NT2/D1 (cell line): ENCODE measurements around the gene DOCK1.

Source experiments
- YY1 ChIP-seq: IDR thresholded peaks from 2 replicates; pipeline ENCODE4 v1.6.1; 2011; ENCODE audit not compliant: insufficient read length, insufficient read depth
- ZNF274 ChIP-seq: IDR thresholded peaks from 2 replicates; pipeline ENCODE4 v1.6.1; 2011; ENCODE audit warnings: mild to moderate bottlenecking, low read depth, low read length

- TF ChIP-seq ZNF274 (no peak), YY1 (no peak)
Observed at GRCh38 chr10:127151541-127151940, 246.3 kb downstream of the DOCK1 start.
